ENCODE measurements around the gene ZCCHC3. TPM values are rescaled to one million over a fixed set of nuclear protein-coding genes. Genes with fewer than 3 reads are reported as not detected.

The ZCCHC3 gene
- total RNA-seq, 1 donor from 2014 or later, result 23.8 TPM

DNA sequence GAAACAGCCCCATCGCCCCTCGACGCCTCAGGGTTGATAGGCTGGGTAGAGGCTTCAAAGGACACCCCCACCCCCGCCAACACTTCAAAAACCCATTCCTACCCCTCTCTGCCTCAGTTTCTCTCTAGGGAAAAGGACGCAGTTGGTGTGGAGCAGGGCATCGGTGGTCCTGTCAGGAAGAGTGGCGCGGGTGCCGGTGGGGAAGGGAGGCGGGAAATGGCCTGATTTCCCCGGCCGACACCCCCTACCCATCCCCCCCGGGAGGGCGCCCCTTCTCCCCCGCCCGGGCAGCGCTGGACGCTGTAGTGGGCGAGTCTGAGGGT is 49.9 kb downstream of the ZCCHC3 start:
- DNase-seq, result peak; percentile 7

- DNase-seq, result peak; percentile 90
Measured at GRCh38 chr20:347640-348484, 50.5 kb downstream of the ZCCHC3 start.

DNA sequence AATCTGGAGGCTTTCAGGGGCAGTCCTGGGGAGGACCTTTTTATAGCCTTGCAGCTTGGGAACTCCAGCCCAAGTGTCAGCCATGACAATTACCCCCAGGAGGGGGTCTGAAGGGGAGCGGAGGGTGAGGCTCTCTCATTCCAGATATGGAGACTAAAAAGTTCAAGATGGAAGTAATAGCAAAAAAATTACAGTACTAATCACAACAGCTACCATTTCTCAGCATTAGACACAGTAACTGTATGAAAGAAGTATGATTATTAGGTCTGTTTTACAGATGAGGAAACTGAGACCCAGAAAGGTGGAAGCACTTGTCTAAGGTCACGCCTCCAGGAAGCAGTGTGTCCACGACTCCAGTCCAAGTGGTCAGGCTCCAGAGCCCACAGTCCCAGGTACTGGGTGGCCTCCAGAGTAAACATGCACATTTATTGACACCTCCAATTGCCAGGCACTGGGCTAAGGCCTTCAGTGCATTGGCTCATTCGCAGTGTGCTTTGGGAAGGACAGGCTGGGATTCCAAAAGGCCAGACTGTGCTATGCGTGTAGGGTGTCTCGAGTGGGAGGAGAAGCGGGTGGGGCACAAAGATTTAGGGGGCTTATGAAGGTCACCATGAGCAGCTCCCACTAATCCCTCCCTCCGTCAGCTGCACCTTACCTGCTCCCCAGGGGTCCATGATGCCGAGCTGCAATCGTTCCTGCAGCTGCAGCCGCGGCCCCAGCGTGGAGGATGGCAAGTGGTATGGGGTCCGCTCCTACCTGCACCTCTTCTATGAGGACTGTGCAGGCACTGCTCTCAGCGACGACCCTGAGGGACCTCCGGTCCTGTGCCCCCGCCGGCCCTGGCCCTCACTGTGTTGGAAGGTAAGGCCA is 51.8 kb downstream of the ZCCHC3 start:
- no peak for DNase-seq

Other genes starting within 250 kb of the ZCCHC3 start
- not detected in 2 replicates for gene DEFB125, start 209.9 kb upstream of the ZCCHC3 start, total RNA-seq
- not detected in 2 replicates for gene DEFB126, start 155.0 kb upstream of the ZCCHC3 start, total RNA-seq
- gene DEFB127, start 140.1 kb upstream of the ZCCHC3 start, total RNA-seq, result not detected in 2 replicates
- gene DEFB128, start 107.9 kb upstream of the ZCCHC3 start, total RNA-seq, result not detected in 2 replicates
- not detected in 2 replicates for gene DEFB129, start 70.3 kb upstream of the ZCCHC3 start, total RNA-seq
- gene DEFB132, start 39.8 kb upstream of the ZCCHC3 start, total RNA-seq, result not detected in 2 replicates
- 3.2 and 6.7 TPM in 2 replicates for gene C20orf96, start 6.8 kb upstream of the ZCCHC3 start, total RNA-seq
- 4.4 and 8.1 TPM in 2 replicates for gene SOX12, start 28.0 kb downstream of the ZCCHC3 start, total RNA-seq
- gene NRSN2, start 49.5 kb downstream of the ZCCHC3 start, total RNA-seq, result 18.0 and 40.2 TPM in 2 replicates
- 49.2 and 62.1 TPM in 2 replicates for gene TRIB3, start 83.2 kb downstream of the ZCCHC3 start, total RNA-seq
- 111 and 116 TPM in 2 replicates for gene RBCK1, start 110.7 kb downstream of the ZCCHC3 start, total RNA-seq
- 30.5 and 33.0 TPM in 2 replicates for gene TBC1D20, start 165.0 kb downstream of the ZCCHC3 start, total RNA-seq
- 128 and 213 TPM in 2 replicates for gene CSNK2A1, start 246.2 kb downstream of the ZCCHC3 start, total RNA-seq

Data from dermis blood vessel endothelial cell (primary cell).